ENCODE results near the gene NCKAP1. TPM values are rescaled to one million over a fixed set of nuclear protein-coding genes. Genes with fewer than 3 reads are reported as not detected.

Gene NCKAP1
- total RNA-seq, 1 donor from 2014 or later: 116 TPM

GRCh38 chr2:182943339-182943738 lies 94.9 kb downstream of the NCKAP1 start:
- Mint-ChIP-seq H3K27me3 (ENCODE audit: unreplicated experiment) (no peaks in the 10 kb centered on the region), H3K27ac (ENCODE audit: unreplicated experiment) (no peak overlapping the region), H3K4me1 (ENCODE audit: low read depth, unreplicated experiment) (peaks cover 12% of the 10 kb centered on the region), H3K9me3 (ENCODE audit: unreplicated experiment) (no peaks in the 10 kb centered on the region), H3K4me3 (ENCODE audit: unreplicated experiment) (no peak overlapping the region), H3K36me3 (ENCODE audit: unreplicated experiment) (no peaks in the 10 kb centered on the region)
- no peak for DNase-seq
- no peak for TF ChIP-seq CTCF (IDR thresholded peaks at IDR 0.05; ENCODE audit: partially characterized antibody, unreplicated experiment)

DNA sequence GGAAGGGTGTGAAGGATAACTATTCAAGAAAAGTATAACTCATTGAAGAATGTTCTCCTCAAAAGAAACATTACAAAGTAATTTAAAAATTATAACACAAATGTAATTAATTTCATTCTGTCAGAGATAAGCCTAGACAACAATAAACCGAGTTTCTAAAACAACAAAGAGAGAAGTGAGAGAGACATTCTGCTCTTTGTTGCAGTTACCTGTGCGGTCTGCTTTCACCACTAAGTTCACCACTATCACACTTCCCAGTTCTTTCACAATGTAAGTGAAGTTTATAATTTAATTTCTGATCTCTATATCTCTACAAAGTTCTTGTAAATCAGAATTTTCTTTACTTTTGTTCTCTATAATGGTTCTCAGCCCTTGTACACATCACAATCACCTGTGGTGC lies 95.5 kb downstream of the NCKAP1 start:
- no peaks in the 10 kb centered on the region for H3K27me3 Mint-ChIP-seq (ENCODE audit: unreplicated experiment)
- H3K4me1 Mint-ChIP-seq (ENCODE audit: low read depth, unreplicated experiment): peaks cover 17% of the 10 kb centered on the region
- no peaks in the 10 kb centered on the region for H3K36me3 Mint-ChIP-seq (ENCODE audit: unreplicated experiment)
- H3K9me3 Mint-ChIP-seq (ENCODE audit: unreplicated experiment): no peaks in the 10 kb centered on the region
- H3K4me3 Mint-ChIP-seq (ENCODE audit: unreplicated experiment): no peak overlapping the region
- H3K27ac Mint-ChIP-seq (ENCODE audit: unreplicated experiment): no peak overlapping the region
- DNase-seq: no peak
- TF ChIP-seq CTCF (IDR thresholded peaks at IDR 0.05; ENCODE audit: partially characterized antibody, unreplicated experiment): no peak

DNA sequence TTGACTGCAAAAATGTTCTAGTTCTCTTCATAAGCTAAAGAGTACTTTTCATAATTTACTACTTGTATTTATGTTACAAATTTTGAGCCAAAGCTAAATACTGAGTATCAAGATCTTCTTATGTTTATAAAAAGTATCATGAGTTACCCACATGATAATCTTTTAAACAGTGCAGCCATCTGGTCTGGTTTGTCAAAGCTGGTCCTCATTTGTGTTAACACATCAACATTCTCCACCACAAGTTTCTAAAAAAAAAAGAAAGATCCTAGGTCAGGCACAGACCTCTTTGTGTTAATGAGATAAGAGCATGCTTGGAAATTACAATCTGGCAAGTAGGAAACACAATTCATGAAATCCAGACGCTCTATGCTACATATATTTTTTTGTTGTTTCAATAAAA lies 96.3 kb downstream of the NCKAP1 start:
- Mint-ChIP-seq H3K4me1 (ENCODE audit: low read depth, unreplicated experiment) (peaks cover 17% of the 10 kb centered on the region), H3K36me3 (ENCODE audit: unreplicated experiment) (no peaks in the 10 kb centered on the region)

DNA sequence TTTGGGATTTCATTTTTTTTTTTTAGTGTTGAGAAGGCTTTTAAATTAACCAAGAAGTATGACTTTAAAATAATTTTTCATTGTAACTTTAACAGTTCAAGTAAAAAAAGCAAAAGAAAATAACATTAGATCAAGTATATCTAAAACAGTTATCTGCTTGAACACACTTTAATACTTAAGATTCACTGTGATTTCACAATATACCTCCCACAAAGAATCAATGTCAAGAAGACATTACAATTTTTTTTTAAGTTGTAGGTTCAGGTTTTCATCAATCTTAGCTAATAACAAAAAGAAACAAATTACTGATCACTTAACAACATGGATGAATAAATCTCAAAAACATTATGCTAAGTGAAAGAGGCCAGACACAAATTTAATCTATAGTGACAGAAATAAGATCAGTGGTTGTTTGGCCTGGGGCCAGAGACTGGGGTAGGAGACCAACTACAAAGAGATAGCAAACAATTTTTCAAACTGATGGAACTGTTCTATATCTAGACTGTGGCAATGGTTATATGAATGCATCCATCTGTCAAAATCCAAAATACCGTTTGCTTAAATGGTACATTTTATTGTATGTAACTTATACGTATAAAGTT lies 97.0 kb downstream of the NCKAP1 start:
- Mint-ChIP-seq H3K9me3 (ENCODE audit: unreplicated experiment) (no peaks in the 10 kb centered on the region), H3K4me1 (ENCODE audit: low read depth, unreplicated experiment) (peaks cover 17% of the 10 kb centered on the region), H3K27ac (ENCODE audit: unreplicated experiment) (no peak overlapping the region), H3K36me3 (ENCODE audit: unreplicated experiment) (no peaks in the 10 kb centered on the region), H3K27me3 (ENCODE audit: unreplicated experiment) (no peaks in the 10 kb centered on the region), H3K4me3 (ENCODE audit: unreplicated experiment) (no peak overlapping the region)
- DNase-seq: no peak
- TF ChIP-seq CTCF (IDR thresholded peaks at IDR 0.05; ENCODE audit: partially characterized antibody, unreplicated experiment): no peak

More for the DNA sequence above, 96.3 kb downstream of the NCKAP1 start:
- Mint-ChIP-seq H3K27ac (ENCODE audit: unreplicated experiment) (peak overlapping the region; percentile 36), H3K4me3 (ENCODE audit: unreplicated experiment) (no peak overlapping the region), H3K9me3 (ENCODE audit: unreplicated experiment) (no peaks in the 10 kb centered on the region), H3K27me3 (ENCODE audit: unreplicated experiment) (no peaks in the 10 kb centered on the region)
- TF ChIP-seq CTCF (IDR thresholded peaks at IDR 0.05; ENCODE audit: partially characterized antibody, unreplicated experiment): no peak
- no peak for DNase-seq

DNA sequence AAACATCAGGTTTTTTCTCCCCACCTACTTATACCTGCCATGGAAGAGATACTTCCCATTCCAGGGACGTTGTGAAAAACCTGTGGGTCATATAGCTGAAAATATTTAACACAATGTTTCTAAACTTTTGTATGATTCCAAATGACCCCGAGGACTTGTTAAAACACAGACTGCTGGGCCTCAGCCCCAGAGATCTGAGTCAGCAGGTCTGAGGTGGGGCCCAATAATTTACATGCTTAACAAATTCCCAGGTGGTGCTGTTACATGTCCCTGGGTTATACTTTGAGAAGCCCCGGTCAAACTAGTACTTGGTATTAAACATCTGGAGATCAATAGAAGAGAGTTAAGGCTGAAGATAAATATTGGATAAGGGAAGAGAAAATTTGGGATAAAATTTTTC lies 100.4 kb downstream of the NCKAP1 start:
- Mint-ChIP-seq H3K27ac (ENCODE audit: unreplicated experiment) (no peak overlapping the region), H3K4me3 (ENCODE audit: unreplicated experiment) (no peak overlapping the region), H3K36me3 (ENCODE audit: unreplicated experiment) (no peaks in the 10 kb centered on the region), H3K27me3 (ENCODE audit: unreplicated experiment) (no peaks in the 10 kb centered on the region), H3K9me3 (ENCODE audit: unreplicated experiment) (no peaks in the 10 kb centered on the region), H3K4me1 (ENCODE audit: low read depth, unreplicated experiment) (peaks cover 13% of the 10 kb centered on the region)
- DNase-seq: no peak
- TF ChIP-seq CTCF (IDR thresholded peaks at IDR 0.05; ENCODE audit: partially characterized antibody, unreplicated experiment): no peak
